ENCODE measurements around the gene DMRT1.
"Not testable (repeated sequence)": the region's sequence is repeated elsewhere in the genome, so short reads cannot be mapped to it uniquely, and the experiment has no call there.

Gene DMRT1

GRCh38 chr9:912776-913175 is 71.3 kb downstream of the DMRT1 start:
- no peak overlapping the region for H3K4me3 ChIP-seq (ENCODE audit: low read length)
- DNase-seq (ENCODE audit: low read depth, low spot score), result no peak

- DNase-seq (ENCODE audit: low read depth, low spot score); H3K4me3 ChIP-seq (ENCODE audit: low read length): not testable (repeated sequence)
Measured at GRCh38 chr9:913526-913925, 72.0 kb downstream of the DMRT1 start.

- H3K4me3 ChIP-seq (ENCODE audit: low read length), result no peak overlapping the region
- no peak for DNase-seq (ENCODE audit: low read depth, low spot score)
Measured at GRCh38 chr9:917730-918129, 76.2 kb downstream of the DMRT1 start.

- H3K4me3 ChIP-seq (ENCODE audit: low read length), result no peak overlapping the region
- no peak for DNase-seq (ENCODE audit: low read depth, low spot score)
Measured at GRCh38 chr9:920927-921326, 79.4 kb downstream of the DMRT1 start.

DNA sequence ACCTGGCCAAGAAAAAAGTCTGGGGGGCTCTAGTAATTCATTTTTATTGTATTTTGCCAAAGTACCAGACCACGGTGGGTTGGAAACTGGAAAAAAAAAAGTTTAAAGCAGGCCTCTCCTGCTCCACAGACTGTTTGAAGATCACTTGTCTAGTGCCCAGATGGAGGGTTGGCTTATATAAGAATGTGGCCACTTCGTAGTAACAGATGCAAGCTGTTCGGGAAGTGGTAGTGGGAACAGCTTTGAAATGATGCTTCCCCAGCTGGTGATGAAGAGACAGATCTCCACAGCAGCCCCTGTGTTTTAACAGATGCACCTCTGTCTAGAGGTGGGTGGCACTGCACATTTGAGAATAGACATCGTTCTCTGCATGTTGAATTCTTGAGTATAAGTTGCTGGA is 80.7 kb downstream of the DMRT1 start:
- H3K4me3 ChIP-seq (ENCODE audit: low read length), result no peak overlapping the region
- peak; percentile 60 for DNase-seq (ENCODE audit: low read depth, low spot score)

DNA sequence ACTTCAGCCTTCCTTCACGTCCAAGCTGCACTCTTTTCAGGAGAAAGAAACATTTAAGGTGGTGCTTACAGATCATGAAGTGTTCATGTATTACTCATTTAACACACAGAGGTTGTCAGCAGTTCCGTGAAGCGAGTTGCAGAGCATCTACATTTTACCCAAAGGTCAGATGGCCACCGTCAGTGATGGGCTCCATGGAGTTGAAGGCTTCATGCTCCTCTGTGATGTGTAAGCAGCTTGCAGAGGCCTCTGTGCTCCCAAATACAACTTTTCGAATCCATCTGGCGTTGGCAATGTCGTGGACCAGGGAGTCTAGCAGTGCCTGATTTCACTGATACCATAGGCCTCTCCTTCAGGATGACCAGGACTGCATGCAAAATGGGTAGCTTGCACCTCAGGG is 81.2 kb downstream of the DMRT1 start:
- no peak for DNase-seq (ENCODE audit: low read depth, low spot score)
- no peak overlapping the region for H3K4me3 ChIP-seq (ENCODE audit: low read length)

DNA sequence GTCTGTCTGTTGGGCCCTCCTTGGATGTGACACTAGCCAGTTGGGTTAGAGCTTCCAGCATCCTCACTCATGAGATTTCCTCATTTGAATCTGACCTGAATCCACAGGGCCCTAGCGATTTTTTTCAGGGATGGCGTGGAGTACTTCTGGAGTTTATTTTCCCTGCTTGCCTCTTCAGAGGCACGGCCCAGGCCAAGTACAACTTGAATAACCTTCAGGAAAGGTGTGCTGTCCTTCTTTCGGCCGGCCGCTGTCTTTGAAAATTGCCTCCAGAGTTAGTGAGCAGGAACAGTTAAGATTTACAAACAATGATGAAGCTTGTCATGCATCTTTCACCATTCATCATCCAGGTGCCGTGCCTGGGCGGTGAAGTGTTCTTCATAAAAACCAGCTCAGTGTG is 85.5 kb downstream of the DMRT1 start:
- H3K4me3 ChIP-seq (ENCODE audit: low read length), result no peak overlapping the region
- no peak for DNase-seq (ENCODE audit: low read depth, low spot score)

DNA sequence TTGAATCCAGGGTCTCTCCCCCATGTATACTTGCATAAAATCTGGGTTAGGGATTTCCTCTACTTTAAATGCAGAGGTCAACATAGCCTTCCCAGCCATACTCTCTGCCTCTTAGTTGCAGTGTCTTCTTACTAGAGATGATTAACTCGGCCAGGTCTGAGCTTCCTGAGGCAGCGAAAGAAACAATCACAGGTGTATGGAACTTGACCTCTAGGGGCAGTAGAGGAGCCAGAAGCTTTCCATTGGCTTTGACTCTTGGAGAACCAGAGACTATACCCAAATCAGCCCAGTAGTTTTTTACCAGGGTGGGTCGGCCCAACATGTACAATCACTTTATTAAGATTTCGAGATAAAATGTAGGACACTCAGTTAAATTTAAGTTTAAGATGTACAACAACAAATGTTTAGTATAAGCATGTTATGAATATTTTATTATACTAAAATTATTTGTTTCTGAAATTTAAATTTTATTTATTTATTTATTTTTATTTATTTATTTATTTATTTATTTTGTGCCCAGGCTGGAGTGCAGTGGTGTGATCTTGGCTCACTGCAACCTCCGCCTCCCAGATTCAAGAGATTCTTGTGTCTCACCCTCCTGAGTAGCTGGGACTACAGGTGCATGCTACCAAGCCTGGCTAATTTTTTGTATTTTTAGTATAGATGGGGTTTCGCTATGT is 87.0 kb downstream of the DMRT1 start:
- no peak overlapping the region for H3K4me3 ChIP-seq (ENCODE audit: low read length)
- peak; percentile 23 for DNase-seq (ENCODE audit: low read depth, low spot score)

- no peak for DNase-seq (ENCODE audit: low read depth, low spot score)
- no peak overlapping the region for H3K4me3 ChIP-seq (ENCODE audit: low read length)
Measured at GRCh38 chr9:929719-930118, 88.2 kb downstream of the DMRT1 start.

GRCh38 chr9:933356-933755 is 91.9 kb downstream of the DMRT1 start:
- DNase-seq (ENCODE audit: low read depth, low spot score), result no peak

GRCh38 chr9:935348-935965 is 94.0 kb downstream of the DMRT1 start:
- DNase-seq (ENCODE audit: low read depth, low spot score), result no peak
- no peak overlapping the region for H3K4me3 ChIP-seq (ENCODE audit: low read length)

More at GRCh38 chr9:933356-933755, 91.9 kb downstream of the DMRT1 start:
- H3K4me3 ChIP-seq (ENCODE audit: low read length), result no peak overlapping the region

DNA sequence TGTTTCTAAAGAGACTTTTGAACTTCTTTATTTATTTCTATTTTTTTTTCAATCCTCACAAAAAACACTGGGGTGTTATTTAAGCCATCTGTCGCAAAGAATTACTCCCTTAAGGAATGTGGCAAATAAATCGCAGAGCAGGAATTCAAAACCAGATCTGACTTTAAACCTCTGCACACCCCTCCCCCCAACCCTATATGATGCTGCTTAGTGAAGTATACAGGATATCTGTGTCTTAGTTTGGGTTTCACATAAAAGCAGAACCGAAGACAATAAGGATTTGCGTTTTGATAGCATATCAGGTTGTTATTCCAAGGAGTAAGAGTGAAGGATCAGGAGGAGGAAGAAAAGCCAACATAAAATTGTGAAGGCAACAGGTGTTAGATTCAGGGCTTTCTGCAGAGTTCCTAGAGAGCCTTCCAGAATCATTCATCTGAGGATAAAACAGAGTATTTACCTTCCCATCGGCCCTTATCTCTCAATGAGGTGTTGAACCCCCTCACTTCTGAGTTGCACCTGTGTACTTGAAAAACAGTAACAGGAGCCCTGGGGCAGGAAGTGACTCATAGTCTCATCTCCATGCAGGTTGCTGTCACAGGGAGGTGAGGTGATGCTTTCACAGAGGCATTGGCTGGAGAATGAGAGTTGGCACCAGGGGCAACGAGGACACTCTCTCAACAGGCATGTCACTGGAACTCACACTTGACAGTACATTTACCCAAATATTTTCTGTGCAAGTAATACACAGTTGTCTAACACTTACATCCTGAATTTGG is 101.5 kb downstream of the DMRT1 start:
- no peak for DNase-seq (ENCODE audit: low read depth, low spot score)
- no peak overlapping the region for H3K4me3 ChIP-seq (ENCODE audit: low read length)

DNA sequence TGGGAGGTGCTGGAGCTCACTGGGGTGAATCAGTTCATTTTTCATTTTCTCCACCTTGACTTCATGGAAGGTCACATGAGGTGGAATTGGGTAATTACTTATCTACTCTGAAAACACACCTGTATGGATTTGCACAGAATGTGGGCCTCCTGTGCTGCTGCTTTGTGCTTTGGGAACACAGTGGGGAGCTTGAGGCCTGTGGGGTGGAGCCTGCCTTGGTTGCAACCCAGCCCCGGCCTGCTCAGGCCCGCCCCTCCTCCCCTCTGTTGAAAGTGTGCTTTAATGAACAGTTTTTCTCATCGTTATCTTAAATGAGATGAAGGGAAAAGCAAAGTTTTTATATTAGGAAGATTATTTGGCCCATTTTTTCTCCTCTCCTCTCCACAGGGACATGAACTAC is 106.5 kb downstream of the DMRT1 start:
- no peak overlapping the region for H3K4me3 ChIP-seq (ENCODE audit: low read length)
- DNase-seq (ENCODE audit: low read depth, low spot score), result no peak

- no peak overlapping the region for H3K4me3 ChIP-seq (ENCODE audit: low read length)
- DNase-seq (ENCODE audit: low read depth, low spot score), result no peak
Measured at GRCh38 chr9:948497-948896, 107.0 kb downstream of the DMRT1 start.

DNA sequence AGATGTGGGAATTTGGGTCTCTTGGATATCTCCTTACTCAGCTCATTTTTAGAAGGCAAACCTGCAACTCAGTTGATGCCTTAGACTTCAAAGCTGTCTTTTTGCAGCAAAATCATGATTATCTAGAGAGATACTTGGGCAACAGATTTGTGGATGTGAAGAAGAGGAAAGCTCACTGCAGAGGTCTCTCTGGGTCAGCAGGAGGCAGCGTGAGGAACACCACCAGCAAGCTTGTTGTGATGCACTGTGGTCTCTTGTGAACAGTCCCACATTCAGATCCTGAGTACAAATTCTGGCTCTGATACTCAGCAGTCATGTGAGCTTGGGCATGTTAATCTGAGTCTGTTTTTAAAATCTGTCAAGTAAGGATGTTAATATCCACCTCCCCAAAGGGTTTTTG is 108.6 kb downstream of the DMRT1 start:
- H3K4me3 ChIP-seq (ENCODE audit: low read length), result no peak overlapping the region

GRCh38 chr9:952546-952945 is 111.0 kb downstream of the DMRT1 start:
- no peak for DNase-seq (ENCODE audit: low read depth, low spot score)
- H3K4me3 ChIP-seq (ENCODE audit: low read length), result no peak overlapping the region

More for the DNA sequence above, 108.6 kb downstream of the DMRT1 start:
- no peak for DNase-seq (ENCODE audit: low read depth, low spot score)

GRCh38 chr9:959105-959504 is 117.6 kb downstream of the DMRT1 start:
- no peak for DNase-seq (ENCODE audit: low read depth, low spot score)
- H3K4me3 ChIP-seq (ENCODE audit: low read length), result no peak overlapping the region

GRCh38 chr9:959914-960313 is 118.4 kb downstream of the DMRT1 start:
- DNase-seq (ENCODE audit: low read depth, low spot score), result no peak
- no peak overlapping the region for H3K4me3 ChIP-seq (ENCODE audit: low read length)

DNA sequence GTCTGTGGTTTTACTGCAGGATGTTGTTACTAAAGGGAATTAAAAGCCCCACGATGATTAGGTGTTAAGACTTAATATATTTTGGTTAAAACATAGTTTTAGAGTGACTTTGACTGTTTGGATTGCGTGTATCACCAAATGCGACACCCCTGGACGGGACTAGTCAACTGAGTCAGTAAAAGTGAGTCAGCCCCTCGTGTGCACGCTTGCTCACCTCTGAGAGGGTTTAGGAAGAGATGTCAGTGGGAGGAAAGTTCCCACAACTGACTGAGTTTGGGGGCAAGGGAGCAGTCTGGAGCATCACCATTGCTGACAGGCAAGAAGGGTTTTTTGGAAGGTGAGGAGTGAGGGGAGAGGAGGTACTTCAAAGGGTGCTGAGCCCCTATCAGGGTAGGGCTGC is 120.5 kb downstream of the DMRT1 start:
- no peak overlapping the region for H3K4me3 ChIP-seq (ENCODE audit: low read length)
- no peak for DNase-seq (ENCODE audit: low read depth, low spot score)

GRCh38 chr9:965497-965896 is 124.0 kb downstream of the DMRT1 start:
- H3K4me3 ChIP-seq (ENCODE audit: low read length), result no peak overlapping the region
- DNase-seq (ENCODE audit: low read depth, low spot score), result no peak
